Fibroblast of lung (primary cell): ENCODE data around the gene LSAMP.

Experiments used
- CTCF ChIP-seq, 2 donors: IDR thresholded peaks in 1 of 2; conservative IDR thresholded peaks in 1 of 2; 1 replicate in 1 of 2; 2 replicates in 1 of 2; pipeline ENCODE4 v1.5.1; 2011 to 2012; ENCODE audit warnings: low read length in 2 of 2, control low read depth in 1 of 2, inconsistent platforms in 1 of 2, low read depth in 1 of 2, mild to moderate bottlenecking in 1 of 2
- EZH2 ChIP-seq: IDR thresholded peaks from 2 replicates; pipeline ENCODE4 v1.5.1; 2012; ENCODE audit warnings: low read length, control low read depth, mild to moderate bottlenecking; ENCODE audit errors: missing control alignments

GRCh38 chr3:116039651-116039985 is 405.7 kb downstream of the LSAMP start:
- TF ChIP-seq CTCF (conservative IDR thresholded peaks at IDR 0.05 in 1 of 2, IDR thresholded peaks at IDR 0.05 in 1 of 2; ENCODE audit: low read depth in 1 of 2, low read length in 2 of 2) (no peak), EZH2 (no peak)
